ENCODE measurements around the gene PDE5A. TPM values are rescaled to one million over a fixed set of nuclear protein-coding genes. Genes with fewer than 3 reads are reported as not detected.

PDE5A gene
- total and polyA plus RNA-seq, 4 donors, result 3.8 to 121 (median 16.9) TPM

DNA sequence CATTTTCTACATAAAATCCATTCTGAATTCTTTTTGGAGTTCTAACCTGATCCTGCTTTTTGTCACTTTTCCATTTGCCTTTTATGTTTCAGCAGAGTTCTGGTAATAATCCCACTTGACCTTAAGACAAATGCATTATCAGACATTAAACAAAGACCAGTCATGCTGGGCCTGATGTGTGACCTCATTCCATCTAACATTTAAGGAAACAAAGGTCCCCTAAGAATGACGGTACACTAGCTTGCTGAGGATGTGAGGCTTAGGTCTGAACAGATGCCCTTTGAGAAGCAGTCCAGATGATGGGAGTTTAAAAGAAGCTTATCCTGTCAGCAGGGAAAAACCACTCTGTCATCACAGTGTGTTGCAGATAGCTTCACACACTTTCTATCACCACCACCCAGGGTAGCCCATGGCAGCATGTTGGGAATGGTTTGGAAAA lies 38.1 kb upstream of the PDE5A start:
- Histone ChIP-seq H3K9ac (ENCODE audit: insufficient read depth in 1 of 2, low read length in 2 of 2) (no peak overlapping the region), H3K27me3 (ENCODE audit: control insufficient read depth in 3 of 3, insufficient read depth in 3 of 3, low read length in 2 of 3) (no peaks in the 10 kb centered on the region), H3K4me1 (ENCODE audit: control insufficient read depth in 5 of 5, insufficient read depth in 5 of 5, low read length in 5 of 5) (peaks cover 0 to 35% (median 3%) of the 10 kb centered on the region in 5 donors), H3K27ac (ENCODE audit: low read depth in 1 of 2, low read length in 1 of 2) (no peak overlapping the region), H3K4me3 (no peak overlapping the region), H3K36me3 (ENCODE audit: control insufficient read depth in 4 of 4, insufficient read depth in 4 of 4, low read length in 4 of 4) (no peaks in the 10 kb centered on the region), H3K9me3 (ENCODE audit: control insufficient read depth in 4 of 4, insufficient read depth in 3 of 4, low read length in 3 of 4) (no peaks in the 10 kb centered on the region)
- ATAC-seq (ENCODE audit: insufficient read depth, low FRiP score) (peak; percentile 41), DNase-seq (no peak)
- whole genome bisulfite sequencing, 2 donors, result 62 to 77% methylated on average over 1 of the region's 1 CpG
- TF ChIP-seq, protein P1, sequence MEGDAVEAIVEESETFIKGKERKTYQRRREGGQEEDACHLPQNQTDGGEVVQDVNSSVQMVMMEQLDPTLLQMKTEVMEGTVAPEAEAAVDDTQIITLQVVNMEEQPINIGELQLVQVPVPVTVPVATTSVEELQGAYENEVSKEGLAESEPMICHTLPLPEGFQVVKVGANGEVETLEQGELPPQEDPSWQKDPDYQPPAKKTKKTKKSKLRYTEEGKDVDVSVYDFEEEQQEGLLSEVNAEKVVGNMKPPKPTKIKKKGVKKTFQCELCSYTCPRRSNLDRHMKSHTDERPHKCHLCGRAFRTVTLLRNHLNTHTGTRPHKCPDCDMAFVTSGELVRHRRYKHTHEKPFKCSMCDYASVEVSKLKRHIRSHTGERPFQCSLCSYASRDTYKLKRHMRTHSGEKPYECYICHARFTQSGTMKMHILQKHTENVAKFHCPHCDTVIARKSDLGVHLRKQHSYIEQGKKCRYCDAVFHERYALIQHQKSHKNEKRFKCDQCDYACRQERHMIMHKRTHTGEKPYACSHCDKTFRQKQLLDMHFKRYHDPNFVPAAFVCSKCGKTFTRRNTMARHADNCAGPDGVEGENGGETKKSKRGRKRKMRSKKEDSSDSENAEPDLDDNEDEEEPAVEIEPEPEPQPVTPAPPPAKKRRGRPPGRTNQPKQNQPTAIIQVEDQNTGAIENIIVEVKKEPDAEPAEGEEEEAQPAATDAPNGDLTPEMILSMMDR (IDR thresholded peaks at IDR 0.05; ENCODE audit: control extremely low read depth, extremely low read depth), result no peak

DNA sequence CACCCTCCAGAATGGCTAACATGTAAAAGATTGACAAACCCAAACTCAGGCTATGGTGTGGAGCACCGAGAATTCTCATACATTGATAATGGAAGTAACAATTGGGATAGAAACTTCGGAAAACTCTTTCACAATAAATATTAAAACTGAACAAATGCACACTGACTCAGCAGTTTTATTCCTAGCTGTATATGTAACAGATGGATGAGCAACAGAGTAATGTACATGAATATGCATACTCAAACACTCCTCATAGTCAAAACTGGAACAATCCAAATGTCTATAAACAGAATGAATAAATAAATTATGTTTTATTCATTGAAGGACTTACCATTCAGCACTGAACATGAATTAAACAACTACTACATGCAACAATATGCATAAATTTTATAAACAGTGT lies 37.1 kb upstream of the PDE5A start:
- Histone ChIP-seq H3K27ac (ENCODE audit: low read depth in 1 of 2, low read length in 1 of 2) (no peak overlapping the region), H3K36me3 (ENCODE audit: control insufficient read depth in 4 of 4, insufficient read depth in 4 of 4, low read length in 4 of 4) (no peaks in the 10 kb centered on the region), H3K9me3 (ENCODE audit: control insufficient read depth in 4 of 4, insufficient read depth in 3 of 4, low read length in 3 of 4) (no peaks in the 10 kb centered on the region), H3K27me3 (ENCODE audit: control insufficient read depth in 3 of 3, insufficient read depth in 3 of 3, low read length in 2 of 3) (no peaks in the 10 kb centered on the region), H3K9ac (ENCODE audit: insufficient read depth in 1 of 2, low read length in 2 of 2) (no peak overlapping the region), H3K4me1 (ENCODE audit: control insufficient read depth in 5 of 5, insufficient read depth in 5 of 5, low read length in 5 of 5) (peaks cover 0 to 42% (median 3%) of the 10 kb centered on the region in 5 donors), H3K4me3 (no peak overlapping the region)
- DNase-seq, result no peak
- TF ChIP-seq, protein P1 (IDR thresholded peaks at IDR 0.05; ENCODE audit: control extremely low read depth, extremely low read depth), result no peak
- ATAC-seq (ENCODE audit: insufficient read depth, low FRiP score), result no peak
- WGBS, 2 donors, result 89 to 95% methylated on average over 2 of the region's 2 CpGs

DNA sequence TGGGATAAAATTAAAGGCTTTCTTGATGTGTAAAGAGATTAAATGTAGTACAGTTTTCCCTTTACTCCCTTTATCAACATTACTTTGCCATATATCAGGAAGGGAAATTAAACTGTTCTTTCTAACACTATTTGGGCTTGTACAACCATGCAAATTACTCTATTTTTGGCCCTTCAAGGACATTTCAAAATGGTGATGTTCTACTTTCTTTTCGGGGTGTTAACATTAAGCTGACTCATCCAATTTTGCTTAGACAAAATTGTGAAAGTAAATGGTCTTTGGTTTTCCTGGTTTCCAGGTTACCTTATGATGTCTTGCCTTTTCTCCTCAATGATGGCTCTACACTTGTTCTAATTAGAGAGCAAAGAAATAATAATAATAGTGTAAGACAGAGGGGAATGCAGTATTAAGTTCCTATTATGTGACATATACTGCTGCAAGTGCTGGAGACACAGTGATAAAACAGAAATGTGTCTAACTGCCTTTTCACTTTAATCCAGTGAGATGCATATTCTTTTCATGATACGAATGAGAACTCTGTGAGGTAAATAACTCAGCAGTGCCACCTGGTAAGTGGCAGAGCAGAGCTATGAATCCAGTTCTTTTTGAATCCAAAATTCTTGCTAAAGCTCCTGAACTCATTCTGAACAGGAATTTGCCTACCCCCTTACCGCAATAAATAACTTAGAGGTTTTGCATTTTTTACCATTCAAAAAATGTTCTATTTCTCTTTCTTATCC lies 35.7 kb upstream of the PDE5A start:
- Histone ChIP-seq H3K9me3 (ENCODE audit: control insufficient read depth in 4 of 4, insufficient read depth in 3 of 4, low read length in 3 of 4) (no peaks in the 10 kb centered on the region), H3K9ac (ENCODE audit: insufficient read depth in 1 of 2, low read length in 2 of 2) (peak overlapping the region in 1 of 2 donors; percentile 79), H3K4me3 (no peak overlapping the region), H3K36me3 (ENCODE audit: control insufficient read depth in 4 of 4, insufficient read depth in 4 of 4, low read length in 4 of 4) (no peaks in the 10 kb centered on the region), H3K4me1 (ENCODE audit: control insufficient read depth in 5 of 5, insufficient read depth in 5 of 5, low read length in 5 of 5) (peaks cover 0 to 53% (median 3%) of the 10 kb centered on the region in 5 donors), H3K27me3 (ENCODE audit: control insufficient read depth in 3 of 3, insufficient read depth in 3 of 3, low read length in 2 of 3) (no peaks in the 10 kb centered on the region), H3K27ac (ENCODE audit: low read depth in 1 of 2, low read length in 1 of 2) (no peak overlapping the region)
- no peak for ATAC-seq (ENCODE audit: insufficient read depth, low FRiP score)
- TF ChIP-seq, protein P1 (IDR thresholded peaks at IDR 0.05; ENCODE audit: control extremely low read depth, extremely low read depth), result no peak
- no peak for DNase-seq
- 75 to 87% methylated on average over 3 of the region's 3 CpGs for WGBS, 2 donors

Measured in lung (tissue), 12 donors.